HUES48 (cell line): ENCODE results near the gene C1orf21.

Experiments used
- H3K27ac ChIP-seq: one replicate; pipeline ENCODE4 v1.7.0; 2013; ENCODE audit warnings: low read depth, low read length, inconsistent platforms
- H3K27me3 ChIP-seq: 2 replicates; pipeline ENCODE4 v1.6.1; 2013; ENCODE audit warnings: mild to moderate bottlenecking, low read length; ENCODE audit not compliant: control insufficient read depth, insufficient read depth
- H3K36me3 ChIP-seq: 2 replicates; pipeline ENCODE4 v1.6.1; 2013; ENCODE audit warnings: low read length; ENCODE audit not compliant: control insufficient read depth, insufficient read depth
- H3K4me1 ChIP-seq: 2 replicates; pipeline ENCODE4 v1.6.1; 2013; ENCODE audit warnings: mild to moderate bottlenecking, low read length; ENCODE audit not compliant: control insufficient read depth, insufficient read depth
- H3K4me3 ChIP-seq: 2 replicates; pipeline ENCODE4 v1.5.1; 2013; ENCODE audit warnings: mild to moderate bottlenecking, low read depth, low read length
- H3K9ac ChIP-seq: 2 replicates; pipeline ENCODE4 v1.6.1; 2013; ENCODE audit warnings: mild to moderate bottlenecking, low read depth, low read length, moderate library complexity
- H3K9me3 ChIP-seq: 2 replicates; pipeline ENCODE4 v1.6.1; 2013; ENCODE audit warnings: low read length; ENCODE audit not compliant: control insufficient read depth, insufficient read depth

Gene C1orf21

GRCh38 chr1:184445997-184446396, 59.2 kb downstream of the C1orf21 start:
- Histone ChIP-seq H3K27me3 (no peaks in the 10 kb centered on the region), H3K27ac (no peak overlapping the region), H3K9ac (no peak overlapping the region), H3K9me3 (no peaks in the 10 kb centered on the region), H3K36me3 (no peaks in the 10 kb centered on the region), H3K4me3 (no peak overlapping the region), H3K4me1 (no peaks in the 10 kb centered on the region)

GRCh38 chr1:184447651-184448185, 60.9 kb downstream of the C1orf21 start:
- H3K4me3 ChIP-seq, result no peak overlapping the region
- H3K9me3 ChIP-seq, result no peaks in the 10 kb centered on the region
- no peak overlapping the region for H3K9ac ChIP-seq
- H3K4me1 ChIP-seq, result peaks cover 2% of the 10 kb centered on the region; the same call in 1 of the 2 replicates
- H3K36me3 ChIP-seq, result no peaks in the 10 kb centered on the region
- no peak overlapping the region for H3K27ac ChIP-seq
- H3K27me3 ChIP-seq, result no peaks in the 10 kb centered on the region

- H3K27me3 ChIP-seq, result no peaks in the 10 kb centered on the region
- H3K4me3 ChIP-seq, result no peak overlapping the region
- H3K27ac ChIP-seq, result no peak overlapping the region
- no peaks in the 10 kb centered on the region for H3K9me3 ChIP-seq
- H3K4me1 ChIP-seq, result peaks cover 21% of the 10 kb centered on the region
- no peaks in the 10 kb centered on the region for H3K36me3 ChIP-seq
- no peak overlapping the region for H3K9ac ChIP-seq
These were observed 63.1 kb downstream of the C1orf21 start for GRCh38 chr1:184449916-184450315.

- no peak overlapping the region for H3K27ac ChIP-seq
- H3K4me1 ChIP-seq, result peaks cover 54% of the 10 kb centered on the region
- H3K36me3 ChIP-seq, result no peaks in the 10 kb centered on the region
These were observed 69.0 kb downstream of the C1orf21 start for GRCh38 chr1:184455786-184456185.

GRCh38 chr1:184456189-184456588, 69.4 kb downstream of the C1orf21 start:
- Histone ChIP-seq H3K4me1 (peaks cover 57% of the 10 kb centered on the region), H3K36me3 (no peaks in the 10 kb centered on the region), H3K9ac (no peak overlapping the region), H3K27me3 (no peaks in the 10 kb centered on the region), H3K4me3 (no peak overlapping the region), H3K9me3 (no peaks in the 10 kb centered on the region), H3K27ac (no peak overlapping the region)

More at GRCh38 chr1:184455786-184456185, 69.0 kb downstream of the C1orf21 start:
- Histone ChIP-seq H3K27me3 (no peaks in the 10 kb centered on the region), H3K9me3 (no peaks in the 10 kb centered on the region), H3K4me3 (no peak overlapping the region), H3K9ac (no peak overlapping the region)

- no peaks in the 10 kb centered on the region for H3K9me3 ChIP-seq
- H3K4me1 ChIP-seq, result peaks cover 67% of the 10 kb centered on the region
- H3K4me3 ChIP-seq, result no peak overlapping the region
- H3K36me3 ChIP-seq, result no peaks in the 10 kb centered on the region
- H3K27ac ChIP-seq, result no peak overlapping the region
- H3K9ac ChIP-seq, result no peak overlapping the region
- H3K27me3 ChIP-seq, result no peaks in the 10 kb centered on the region
These were observed 70.7 kb downstream of the C1orf21 start for GRCh38 chr1:184457500-184457899.

GRCh38 chr1:184461321-184461720, 74.5 kb downstream of the C1orf21 start:
- Histone ChIP-seq H3K27me3 (no peaks in the 10 kb centered on the region), H3K36me3 (no peaks in the 10 kb centered on the region), H3K27ac (no peak overlapping the region), H3K4me3 (no peak overlapping the region), H3K9me3 (no peaks in the 10 kb centered on the region), H3K9ac (no peak overlapping the region), H3K4me1 (peaks cover 38% of the 10 kb centered on the region)

- no peak overlapping the region for H3K27ac ChIP-seq
These were observed 75.3 kb downstream of the C1orf21 start for GRCh38 chr1:184462155-184462554.

GRCh38 chr1:184462990-184463389, 76.2 kb downstream of the C1orf21 start:
- H3K4me1 ChIP-seq, result peaks cover 31% of the 10 kb centered on the region
- no peak overlapping the region for H3K27ac ChIP-seq
- H3K9ac ChIP-seq, result no peak overlapping the region
- H3K27me3 ChIP-seq, result no peaks in the 10 kb centered on the region
- H3K36me3 ChIP-seq, result no peaks in the 10 kb centered on the region
- H3K4me3 ChIP-seq, result no peak overlapping the region
- H3K9me3 ChIP-seq, result no peaks in the 10 kb centered on the region

More at GRCh38 chr1:184462155-184462554, 75.3 kb downstream of the C1orf21 start:
- Histone ChIP-seq H3K4me1 (peaks cover 37% of the 10 kb centered on the region), H3K9me3 (no peaks in the 10 kb centered on the region), H3K36me3 (no peaks in the 10 kb centered on the region), H3K27me3 (no peaks in the 10 kb centered on the region), H3K4me3 (no peak overlapping the region), H3K9ac (no peak overlapping the region)

GRCh38 chr1:184463680-184464079, 76.9 kb downstream of the C1orf21 start:
- Histone ChIP-seq H3K27me3 (no peaks in the 10 kb centered on the region), H3K27ac (no peak overlapping the region), H3K36me3 (no peaks in the 10 kb centered on the region), H3K4me3 (no peak overlapping the region), H3K9me3 (no peaks in the 10 kb centered on the region), H3K9ac (no peak overlapping the region), H3K4me1 (peaks cover 29% of the 10 kb centered on the region)

- H3K4me3 ChIP-seq, result no peak overlapping the region
- no peak overlapping the region for H3K9ac ChIP-seq
- H3K9me3 ChIP-seq, result no peaks in the 10 kb centered on the region
- no peaks in the 10 kb centered on the region for H3K27me3 ChIP-seq
- H3K36me3 ChIP-seq, result no peaks in the 10 kb centered on the region
- H3K4me1 ChIP-seq, result peaks cover 26% of the 10 kb centered on the region
- H3K27ac ChIP-seq, result no peak overlapping the region
These were observed 77.9 kb downstream of the C1orf21 start for GRCh38 chr1:184464757-184465156.
